GM19452 (cell line): ENCODE data around the gene ZNF687.
"Not testable (repeated sequence)": the region's sequence is repeated elsewhere in the genome, so short reads cannot be mapped to it uniquely, and the experiment has no call there.

Experiments
- ATAC-seq: cut with Tn5 transposase; IDR thresholded peaks from one replicate; pipeline ENCODE4 v1.9.1; 2021; ENCODE audit not compliant: unreplicated experiment

The ZNF687 gene

GRCh38 chr1:151281969-151282882, at the start of gene ZNF687:
ZNF687 (plus strand) TSS chr1:151282299; CDS start chr1:151286292, 3,993 bp downstream.
- peak; percentile 82 for ATAC-seq

GRCh38 chr1:151235235-151235634, 46.9 kb upstream of the ZNF687 start:
- ATAC-seq = no peak

- no peak for ATAC-seq
These were observed 44.2 kb upstream of the ZNF687 start for GRCh38 chr1:151237678-151238466.

- ATAC-seq = no peak
These were observed 43.7 kb upstream of the ZNF687 start for GRCh38 chr1:151238467-151238739.

GRCh38 chr1:151242442-151242841, 39.7 kb upstream of the ZNF687 start:
- no peak for ATAC-seq

GRCh38 chr1:151243683-151244216, 38.3 kb upstream of the ZNF687 start:
- ATAC-seq = no peak

GRCh38 chr1:151246786-151247185, 35.3 kb upstream of the ZNF687 start:
- ATAC-seq = no peak

- ATAC-seq = no peak
These were observed 30.2 kb upstream of the ZNF687 start for GRCh38 chr1:151251656-151252470.

- peak; percentile 81 for ATAC-seq
These were observed 27.6 kb upstream of the ZNF687 start, which contains the start of gene PSMD4 for GRCh38 chr1:151254217-151255213. PSMD4 (plus strand) TSS chr1:151254734; CDS start chr1:151254783, 49 bp downstream.

- no peak for ATAC-seq
These were observed 26.7 kb upstream of the ZNF687 start for GRCh38 chr1:151255381-151255780.

- no peak for ATAC-seq
These were observed 22.7 kb upstream of the ZNF687 start for GRCh38 chr1:151259351-151259750.

- no peak for ATAC-seq
These were observed 16.5 kb upstream of the ZNF687 start for GRCh38 chr1:151265446-151266236.

- no peak for ATAC-seq
These were observed 15.8 kb upstream of the ZNF687 start for GRCh38 chr1:151266315-151266714.

GRCh38 chr1:151266821-151267220, 15.3 kb upstream of the ZNF687 start:
- ATAC-seq = no peak

GRCh38 chr1:151267760-151268159, 14.3 kb upstream of the ZNF687 start:
- ATAC-seq = no peak

GRCh38 chr1:151273924-151274466, 8.1 kb upstream of the ZNF687 start:
- ATAC-seq = no peak

- ATAC-seq = not testable (repeated sequence)
These were observed 6.8 kb upstream of the ZNF687 start for GRCh38 chr1:151275341-151275740.

- ATAC-seq = no peak
These were observed 4.8 kb upstream of the ZNF687 start for GRCh38 chr1:151277249-151277648.
